Measurements from ENCODE around the gene C10orf67. TPM values are rescaled to one million over a fixed set of nuclear protein-coding genes. Genes with fewer than 3 reads are reported as not detected.

Gene C10orf67
- total RNA-seq, 6 experiments from 2014 or later, result 0.10 to 0.88 (median 0.33) TPM

DNA sequence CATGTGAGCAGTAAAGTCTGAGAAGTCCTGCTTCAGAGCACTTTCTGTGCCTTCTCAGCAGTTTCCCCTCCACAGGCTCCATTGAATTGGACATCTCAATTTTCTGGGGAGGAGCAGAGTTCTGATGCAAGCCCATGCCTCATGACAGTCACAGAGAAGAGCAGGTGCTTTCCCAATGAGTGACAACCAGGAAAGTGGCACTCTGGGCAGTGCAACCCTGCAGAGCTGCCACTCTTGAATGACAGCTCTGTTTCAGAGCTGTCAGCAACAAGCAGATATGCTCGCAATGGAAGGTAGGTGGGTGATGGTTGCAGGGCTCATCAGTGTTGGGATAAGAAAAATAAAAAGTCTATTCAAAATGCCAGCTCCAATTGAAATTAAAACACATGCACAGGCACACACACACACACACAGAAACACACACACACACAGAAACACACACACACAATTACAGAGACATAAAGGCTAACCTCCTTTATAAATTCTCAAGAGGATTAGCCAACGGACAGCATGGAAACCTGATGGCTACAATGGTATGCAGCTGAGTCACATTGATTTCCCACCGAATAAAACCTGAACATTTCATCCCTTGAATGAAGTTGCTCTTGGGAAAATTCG lies 50.5 kb downstream of the C10orf67 start:
- TF ChIP-seq, protein P1, sequence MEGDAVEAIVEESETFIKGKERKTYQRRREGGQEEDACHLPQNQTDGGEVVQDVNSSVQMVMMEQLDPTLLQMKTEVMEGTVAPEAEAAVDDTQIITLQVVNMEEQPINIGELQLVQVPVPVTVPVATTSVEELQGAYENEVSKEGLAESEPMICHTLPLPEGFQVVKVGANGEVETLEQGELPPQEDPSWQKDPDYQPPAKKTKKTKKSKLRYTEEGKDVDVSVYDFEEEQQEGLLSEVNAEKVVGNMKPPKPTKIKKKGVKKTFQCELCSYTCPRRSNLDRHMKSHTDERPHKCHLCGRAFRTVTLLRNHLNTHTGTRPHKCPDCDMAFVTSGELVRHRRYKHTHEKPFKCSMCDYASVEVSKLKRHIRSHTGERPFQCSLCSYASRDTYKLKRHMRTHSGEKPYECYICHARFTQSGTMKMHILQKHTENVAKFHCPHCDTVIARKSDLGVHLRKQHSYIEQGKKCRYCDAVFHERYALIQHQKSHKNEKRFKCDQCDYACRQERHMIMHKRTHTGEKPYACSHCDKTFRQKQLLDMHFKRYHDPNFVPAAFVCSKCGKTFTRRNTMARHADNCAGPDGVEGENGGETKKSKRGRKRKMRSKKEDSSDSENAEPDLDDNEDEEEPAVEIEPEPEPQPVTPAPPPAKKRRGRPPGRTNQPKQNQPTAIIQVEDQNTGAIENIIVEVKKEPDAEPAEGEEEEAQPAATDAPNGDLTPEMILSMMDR (IDR thresholded peaks at IDR 0.05), result no peak
- Mint-ChIP-seq H3K36me3 (ENCODE audit: low read depth) (no peaks in the 10 kb centered on the region), H3K27me3 (ENCODE audit: insufficient read depth) (peaks cover 11% of the 10 kb centered on the region), H3K9me3 (no peaks in the 10 kb centered on the region), H3K27ac (no peak overlapping the region), H3K4me1 (ENCODE audit: low read depth) (no peaks in the 10 kb centered on the region), H3K4me3 (no peak overlapping the region)
- no peak for DNase-seq

DNA sequence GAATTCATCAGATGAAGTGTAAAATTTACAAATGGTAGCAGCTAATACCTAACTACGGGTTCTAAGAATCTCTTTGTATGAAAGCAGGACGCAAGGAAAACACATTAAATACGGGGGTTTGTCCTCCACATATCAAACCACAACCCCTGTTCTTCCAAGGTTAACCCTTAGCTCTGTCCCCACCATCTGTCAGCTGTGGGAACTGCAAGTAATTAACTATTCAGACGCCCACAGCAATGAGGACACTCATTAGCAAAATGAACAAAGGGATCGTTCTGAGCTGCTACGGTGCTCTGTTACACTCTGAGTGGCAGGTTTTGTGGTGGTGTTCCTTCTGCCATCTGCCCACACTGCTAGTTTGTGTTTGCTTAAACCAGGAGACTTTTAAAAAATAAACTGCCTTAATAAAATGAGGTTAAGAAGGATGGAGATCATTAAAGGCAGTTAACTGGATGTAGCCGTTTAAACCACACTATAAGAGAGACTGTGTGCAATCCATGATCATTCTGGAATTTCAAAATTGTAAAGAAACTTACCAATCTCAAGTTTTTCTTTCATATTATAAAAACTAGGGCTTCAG lies 51.4 kb downstream of the C10orf67 start:
- H3K9me3 Mint-ChIP-seq, result no peaks in the 10 kb centered on the region
- H3K36me3 Mint-ChIP-seq (ENCODE audit: low read depth), result no peaks in the 10 kb centered on the region
- peaks cover 15% of the 10 kb centered on the region for H3K27me3 Mint-ChIP-seq (ENCODE audit: insufficient read depth)
- no peak overlapping the region for H3K27ac Mint-ChIP-seq
- TF ChIP-seq, protein P1 (IDR thresholded peaks at IDR 0.05), result peak; percentile 72
- no peak overlapping the region for H3K4me3 Mint-ChIP-seq
- H3K4me1 Mint-ChIP-seq (ENCODE audit: low read depth), result no peaks in the 10 kb centered on the region
- peak; percentile 7 for DNase-seq

DNA sequence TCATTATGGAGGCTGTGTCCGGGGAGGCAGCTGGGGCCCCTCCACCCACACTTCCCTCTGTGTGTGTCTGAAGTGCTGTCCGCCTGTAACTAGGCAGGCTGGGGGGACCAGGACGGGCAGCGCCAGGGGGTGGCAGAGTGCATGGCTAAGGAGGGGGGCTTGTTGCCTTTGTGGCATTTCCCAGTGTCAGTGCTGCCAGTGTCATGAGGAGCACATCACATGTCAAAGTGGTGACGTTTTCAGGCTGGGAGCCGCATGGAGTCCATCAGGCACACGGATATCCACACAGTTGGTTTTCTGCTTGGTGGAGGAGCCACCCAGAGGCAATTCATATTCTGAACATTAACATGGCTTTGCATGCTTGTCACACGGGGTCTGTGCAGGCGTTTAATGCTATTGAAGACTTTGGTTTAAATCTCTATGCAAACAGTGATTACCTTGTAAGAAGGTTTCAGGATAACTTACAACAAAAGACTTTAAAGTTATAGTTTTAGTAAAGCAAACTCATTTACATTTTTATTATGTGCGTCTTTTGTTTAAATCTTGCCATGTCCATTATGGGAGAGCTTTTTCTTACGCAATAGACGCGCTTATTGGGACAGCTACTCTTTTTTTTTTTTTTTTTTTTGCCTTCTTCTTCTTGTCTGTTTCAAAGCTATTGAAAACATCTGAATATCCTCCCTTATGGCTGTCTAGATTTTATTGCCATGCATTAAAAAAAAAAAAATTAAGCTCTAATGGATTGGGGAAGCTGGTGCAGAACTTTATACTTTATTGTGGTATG lies 52.9 kb downstream of the C10orf67 start:
- Mint-ChIP-seq H3K9me3 (no peaks in the 10 kb centered on the region), H3K4me3 (no peak overlapping the region), H3K27ac (no peak overlapping the region), H3K27me3 (ENCODE audit: insufficient read depth) (peaks cover 15% of the 10 kb centered on the region), H3K36me3 (ENCODE audit: low read depth) (no peaks in the 10 kb centered on the region), H3K4me1 (ENCODE audit: low read depth) (no peaks in the 10 kb centered on the region)
- TF ChIP-seq, protein P1 (IDR thresholded peaks at IDR 0.05), result no peak
- DNase-seq, result no peak

DNA sequence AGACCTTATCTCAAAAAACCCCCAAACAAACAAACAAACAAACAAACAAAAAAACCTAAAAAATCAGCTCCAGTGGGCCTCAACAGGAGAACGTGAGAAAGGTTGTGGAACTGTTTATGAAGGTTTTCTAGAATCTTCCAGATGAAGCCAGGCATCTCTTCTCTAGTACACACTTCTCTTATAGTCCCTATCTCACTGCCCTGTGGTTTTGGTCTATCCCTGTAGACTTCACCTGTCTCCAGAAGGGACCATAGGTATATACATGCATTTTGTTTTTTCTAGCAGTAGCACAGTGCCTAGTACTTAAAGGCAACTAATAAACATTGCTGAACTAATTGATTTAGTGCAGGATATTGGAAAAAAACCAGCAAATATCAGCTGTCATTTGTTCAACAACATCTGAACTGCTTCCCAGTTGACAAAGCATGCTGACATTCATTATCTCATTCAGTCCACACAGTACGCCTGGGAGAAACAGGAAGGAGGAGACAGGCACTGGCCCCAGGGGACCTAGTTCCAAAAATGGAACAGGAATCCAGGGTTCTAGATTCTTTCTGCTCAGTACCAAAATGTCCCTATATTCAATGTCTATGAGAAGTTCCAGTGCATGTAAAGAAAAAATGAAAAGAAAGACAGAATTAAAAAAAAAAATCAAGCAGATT lies 59.8 kb downstream of the C10orf67 start:
- no peak for DNase-seq
- no peaks in the 10 kb centered on the region for H3K36me3 Mint-ChIP-seq (ENCODE audit: low read depth)
- H3K27ac Mint-ChIP-seq, result no peak overlapping the region
- TF ChIP-seq, protein P1 (IDR thresholded peaks at IDR 0.05), result no peak
- H3K4me1 Mint-ChIP-seq (ENCODE audit: low read depth), result no peaks in the 10 kb centered on the region
- peaks cover 8% of the 10 kb centered on the region for H3K27me3 Mint-ChIP-seq (ENCODE audit: insufficient read depth)
- H3K4me3 Mint-ChIP-seq, result no peak overlapping the region
- H3K9me3 Mint-ChIP-seq, result no peaks in the 10 kb centered on the region

DNA sequence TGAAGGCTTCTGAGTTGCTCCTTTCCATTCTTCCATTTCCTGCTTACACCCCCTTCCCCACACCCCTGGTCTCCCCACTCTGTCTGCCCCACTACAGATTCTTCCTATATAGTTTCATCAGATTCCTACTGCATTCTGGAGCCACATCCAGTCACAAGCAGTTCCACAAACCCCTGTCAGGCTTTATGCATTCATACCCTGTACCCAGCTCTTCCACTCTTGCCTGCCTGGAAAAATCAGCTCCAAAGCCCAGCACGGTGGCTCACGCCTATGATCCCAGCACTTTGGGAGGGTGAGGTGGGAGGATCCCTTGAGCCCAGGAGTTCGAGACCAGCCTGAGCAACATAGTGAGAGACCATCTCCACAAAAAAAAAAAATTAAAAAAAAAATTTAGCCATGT lies 60.4 kb downstream of the C10orf67 start:
- H3K27me3 Mint-ChIP-seq (ENCODE audit: insufficient read depth), result peaks cover 6% of the 10 kb centered on the region
- no peak overlapping the region for H3K4me3 Mint-ChIP-seq

More for the DNA sequence above, 60.4 kb downstream of the C10orf67 start:
- no peaks in the 10 kb centered on the region for H3K36me3 Mint-ChIP-seq (ENCODE audit: low read depth)
- H3K9me3 Mint-ChIP-seq, result no peaks in the 10 kb centered on the region
- TF ChIP-seq, protein P1 (IDR thresholded peaks at IDR 0.05), result no peak
- no peaks in the 10 kb centered on the region for H3K4me1 Mint-ChIP-seq (ENCODE audit: low read depth)
- H3K27ac Mint-ChIP-seq, result no peak overlapping the region
- DNase-seq, result no peak
